GM08714 (cell line): ENCODE measurements around the gene RBM19.
"Not testable (repeated sequence)": the region's sequence is repeated elsewhere in the genome, so short reads cannot be mapped to it uniquely, and the experiment has no call there.

Source experiments
- H3K4me3 ChIP-seq: fragments of 200-500 bp; sonication (Bioruptor generic); 2 replicates; pipeline ENCODE4 v1.5.1; 2014; ENCODE audit warnings: mild to moderate bottlenecking, low read length, inconsistent platforms
- ZNF274 ChIP-seq: IDR thresholded peaks from 2 replicates; pipeline ENCODE4 v1.6.1; 2012; ENCODE audit warnings: mild to moderate bottlenecking, low read depth, low read length

RBM19 gene

GRCh38 chr12:113818283-113818682, 147.8 kb downstream of the RBM19 start:
- no peak for TF ChIP-seq ZNF274
- no peak overlapping the region for H3K4me3 ChIP-seq

- no peak overlapping the region for H3K4me3 ChIP-seq
- no peak for TF ChIP-seq ZNF274
These were observed 149.3 kb downstream of the RBM19 start for GRCh38 chr12:113816866-113817265.

GRCh38 chr12:113815031-113815430, 151.1 kb downstream of the RBM19 start:
- no peak overlapping the region for H3K4me3 ChIP-seq

GRCh38 chr12:113813229-113813541, 152.9 kb downstream of the RBM19 start:
- H3K4me3 ChIP-seq, result no peak overlapping the region
- TF ChIP-seq ZNF274, result no peak

More at GRCh38 chr12:113815031-113815430, 151.1 kb downstream of the RBM19 start:
- TF ChIP-seq ZNF274, result no peak

GRCh38 chr12:113812411-113813228, 153.5 kb downstream of the RBM19 start:
- no peak for TF ChIP-seq ZNF274
- no peak overlapping the region for H3K4me3 ChIP-seq

- H3K4me3 ChIP-seq, result not testable (repeated sequence)
These were observed 156.5 kb downstream of the RBM19 start for GRCh38 chr12:113809462-113810220.

- TF ChIP-seq ZNF274, result no peak
- no peak overlapping the region for H3K4me3 ChIP-seq
These were observed 157.8 kb downstream of the RBM19 start for GRCh38 chr12:113808095-113808951.

- no peak overlapping the region for H3K4me3 ChIP-seq
- TF ChIP-seq ZNF274, result no peak
These were observed 160.5 kb downstream of the RBM19 start for GRCh38 chr12:113805673-113806072.

- no peak for TF ChIP-seq ZNF274
- no peak overlapping the region for H3K4me3 ChIP-seq
These were observed 161.0 kb downstream of the RBM19 start for GRCh38 chr12:113804961-113805600.

GRCh38 chr12:113803759-113804140, 162.4 kb downstream of the RBM19 start:
- H3K4me3 ChIP-seq, result no peak overlapping the region
- TF ChIP-seq ZNF274, result no peak

GRCh38 chr12:113802966-113803758, 163.0 kb downstream of the RBM19 start:
- H3K4me3 ChIP-seq, result no peak overlapping the region
- TF ChIP-seq ZNF274, result no peak

- no peak overlapping the region for H3K4me3 ChIP-seq
- no peak for TF ChIP-seq ZNF274
These were observed 163.9 kb downstream of the RBM19 start for GRCh38 chr12:113802000-113802749.

GRCh38 chr12:113800201-113800600, 165.9 kb downstream of the RBM19 start:
- TF ChIP-seq ZNF274, result no peak
- H3K4me3 ChIP-seq, result no peak overlapping the region
